Adrenal gland (tissue), 12 donors: Measurements from ENCODE around the gene ZFP1. TPM values are rescaled to one million over a fixed set of nuclear protein-coding genes. Genes with fewer than 3 reads are reported as not detected.

ENCODE experiments used
- DNase-seq, 7 donors: peaks; one replicate each; pipeline ENCODE4 v3.0.0-alpha.2; 2019 to 2020
- H3K27ac ChIP-seq, 5 donors: fragments of 200-600 bp; sonication (generic) in 4 of 5; 1 replicate in 3 of 5; 2 replicates in 2 of 5; pipeline versions ENCODE4 v1.5.1 to v1.8.0; 2016 to 2020; ENCODE audit warnings: mild to moderate bottlenecking in 1 of 5
- H3K27me3 ChIP-seq: fragments of 200-600 bp; 2 replicates; pipeline ENCODE4 v1.8.0; 2021
- H3K36me3 ChIP-seq, 2 donors: fragments of 200-600 bp; replicated peaks in 1 of 2; 1 replicate in 1 of 2; 2 replicates in 1 of 2; pipeline versions ENCODE4 v1.5.1 to v1.8.0; 2018 to 2022
- H3K4me1 ChIP-seq, 2 donors: fragments of 200-600 bp; replicated peaks in 1 of 2; 1 replicate in 1 of 2; 2 replicates in 1 of 2; pipeline versions ENCODE4 v1.5.1 to v1.8.0; 2018 to 2021
- H3K4me3 ChIP-seq, 4 donors: fragments of 200-600 bp; sonication (generic) in 3 of 4; one replicate each; pipeline ENCODE4 v1.5.1; 2016 to 2018
- H3K9me3 ChIP-seq, 3 donors: fragments of 200-600 bp; sonication (generic) in 1 of 3; replicated peaks in 1 of 3; 1 replicate in 2 of 3; 2 replicates in 1 of 3; pipeline versions ENCODE4 v1.5.1 to v1.8.0; 2016 to 2021
- CTCF ChIP-seq, 6 experiments: fragments of 450-650 bp in 4 of 6; fragments of 200-600 bp in 2 of 6; sonication (generic) in 1 of 6; IDR thresholded peaks; 1 replicate in 5 of 6; 2 replicates in 1 of 6; pipeline versions ENCODE4 v1.5.1 to v1.8.0; 2016 to 2021; ENCODE audit warnings: antibody characterized with exemption in 6 of 6, mild to moderate bottlenecking in 2 of 6, moderate library complexity in 1 of 6
- POLR2A ChIP-seq, 2 donors: fragments of 450-650 bp; IDR thresholded peaks; one replicate each; pipeline ENCODE4 v1.6.1; 2017; ENCODE audit warnings: antibody characterized with exemption in 2 of 2, mild to moderate bottlenecking in 2 of 2, moderate library complexity in 1 of 2
- WGBS, 4 donors: extraction: QIAGEN DNeasy Blood & Tissue Kit in 2 of 4; methylation state at CpG; one replicate each; pipeline versions ENCODE4 v1.1.5 to v1.1.7; 2013 to 2017; 5-methylcytosine and 5-hydroxymethylcytosine counted together
- intact Hi-C, 2 donors: fragments of 100-400 bp; cut with DNase I; formaldehyde crosslinking; loops; one replicate each; pipeline versions ENCODE4 v1.14.1 to v1.15.0; 2022 to 2023
- polyA plus RNA-seq, 3 donors: library from polyadenylated mRNA; stranded (reverse); fragments of 200-250 nt in 2 of 3; fragments of 350-450 nt in 1 of 3; fragmentation: Illumina TruSeq in 1 of 3; extraction: RNeasy Lipid Tissue Mini Kit (QIAGEN cat#74804) in 1 of 3; gene quantifications; one replicate each; pipeline ENCODE4 v1.2.3, GENCODE V29; 2013 to 2014
- total RNA-seq, 9 donors: library from RNA; depleted of rRNA in 4 of 9; stranded (reverse); fragments of >200 nt in 4 of 9; fragments of 120-200 nt in 1 of 9; fragmentation: NEBNext Ultra II Directional in 1 of 9; extraction: Animal tissue kit (Norgen Biotek cat#: 25700) in 1 of 9; gene quantifications; one replicate each; pipeline versions ENCODE4 v1.1.0 to v1.2.4, GENCODE V29; 2013 to 2023
- donor health status: healthy with polysubstance abuse.
- donor health status: Bipolar disorder and iron deficiency.
- donor health status: DM: yes; HTN: yes; CAD: no.
- donor health status: DM: no; HTN: no; CAD: no.
- donor health status: DM: no; HTN: no; CAD: no.
- donor health status: DM: yes; HTN: yes; CAD: no.

ZFP1 gene
- total and polyA plus RNA-seq, 12 donors = 4.5 to 15.1 (median 8.7) TPM

DNA sequence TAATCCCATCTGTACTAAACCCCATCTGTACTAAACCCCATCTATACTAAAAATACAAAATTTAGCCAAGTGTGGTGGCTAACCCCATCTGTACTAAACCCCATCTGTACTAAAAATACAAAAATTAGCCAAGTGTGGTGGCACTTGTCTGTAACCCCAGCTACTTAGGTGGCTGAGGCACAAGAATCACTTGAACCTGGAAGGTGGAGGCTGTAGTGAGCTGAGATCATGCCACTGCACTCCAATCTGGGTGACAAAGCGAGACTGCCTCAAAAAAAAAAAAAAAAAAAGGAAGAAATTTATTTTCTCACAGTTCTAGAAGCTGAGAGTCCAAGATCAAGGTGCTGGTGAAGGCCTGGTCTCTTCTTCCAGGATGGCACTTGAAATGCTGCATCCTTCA, 12.1 kb downstream of the ZFP1 start:
- no peaks in the 10 kb centered on the region for H3K27me3 ChIP-seq
- WGBS, 4 donors = 93 to 100% (median 97%) methylated on average over 1 of the region's 1 CpG
- DNase-seq = no peak
- H3K4me1 ChIP-seq = no peaks in the 10 kb centered on the region
- intact Hi-C loops = no loop called here
- no peak for TF ChIP-seq POLR2A (IDR thresholded peaks at IDR 0.05)
- TF ChIP-seq CTCF (IDR thresholded peaks at IDR 0.05) = no peak
- H3K36me3 ChIP-seq = no peaks in the 10 kb centered on the region
- H3K27ac ChIP-seq = no peak overlapping the region
- no peaks in the 10 kb centered on the region for H3K9me3 ChIP-seq
- no peak overlapping the region for H3K4me3 ChIP-seq

- WGBS, 4 donors = 93 to 98% (median 96%) methylated on average over 9 to 10 of the region's 10 CpGs
Observed at GRCh38 chr16:75169899-75170405, 21.6 kb downstream of the ZFP1 start.

DNA sequence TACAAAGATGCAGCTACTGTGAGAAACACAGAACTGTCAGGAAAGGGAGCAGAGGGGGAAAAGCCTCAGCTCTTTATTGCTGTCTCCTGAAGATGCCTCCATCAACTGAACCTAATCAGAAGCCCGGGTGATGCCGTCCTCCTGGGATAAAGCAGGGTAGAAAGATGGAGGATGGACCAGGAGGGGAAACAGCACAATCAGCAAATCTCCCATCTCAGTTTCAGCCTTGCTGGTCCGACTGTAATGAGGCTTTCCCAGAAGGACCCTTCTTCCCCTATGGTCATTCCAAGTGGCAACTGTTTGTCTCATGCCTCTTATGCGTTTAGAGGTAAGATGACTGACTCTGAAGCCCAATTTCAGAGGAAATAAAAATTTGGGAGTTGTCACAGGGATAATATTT, 24.3 kb downstream of the ZFP1 start:
- TF ChIP-seq POLR2A (IDR thresholded peaks at IDR 0.05) (no peak), CTCF (IDR thresholded peaks at IDR 0.05) (no peak)
- H3K27me3 ChIP-seq = no peaks in the 10 kb centered on the region
- no peak for DNase-seq
- peaks cover 0 to 21% of the 10 kb centered on the region in 2 donors for H3K36me3 ChIP-seq
- intact Hi-C loops = no loop called here
- H3K4me1 ChIP-seq = no peaks in the 10 kb centered on the region
- no peak overlapping the region for H3K27ac ChIP-seq
- peaks cover 0 to 33% (median 19%) of the 10 kb centered on the region in 3 donors for H3K9me3 ChIP-seq
- no peak overlapping the region for H3K4me3 ChIP-seq
- 97 to 100% (median 99%) methylated on average over 4 of the region's 4 CpGs for WGBS, 4 donors

More at GRCh38 chr16:75169899-75170405, 21.6 kb downstream of the ZFP1 start:
- H3K27me3 ChIP-seq = no peaks in the 10 kb centered on the region
- intact Hi-C loops = no loop called here
- TF ChIP-seq POLR2A (IDR thresholded peaks at IDR 0.05) (no peak), CTCF (IDR thresholded peaks at IDR 0.05) (no peak)
- H3K27ac ChIP-seq = no peak overlapping the region
- H3K4me3 ChIP-seq = no peak overlapping the region
- H3K4me1 ChIP-seq = no peaks in the 10 kb centered on the region
- DNase-seq = no peak
- H3K36me3 ChIP-seq = peaks cover 0 to 32% of the 10 kb centered on the region in 2 donors
- H3K9me3 ChIP-seq = peaks cover 0 to 26% (median 19%) of the 10 kb centered on the region in 3 donors

- Histone ChIP-seq H3K4me3 (no peak overlapping the region), H3K4me1 (no peaks in the 10 kb centered on the region), H3K9me3 (peaks cover 0 to 21% (median 12%) of the 10 kb centered on the region in 3 donors), H3K27me3 (no peaks in the 10 kb centered on the region), H3K36me3 (peaks cover 0 to under 1% of the 10 kb centered on the region in 2 donors), H3K27ac (no peak overlapping the region)
- DNase-seq = no peak
- intact Hi-C loops = no loop called here
- TF ChIP-seq CTCF (IDR thresholded peaks at IDR 0.05) (no peak), POLR2A (IDR thresholded peaks at IDR 0.05) (no peak)
- 83 to 100% (median 99%) methylated on average over 1 to 3 of the region's 3 CpGs for WGBS, 4 donors
Observed at GRCh38 chr16:75175074-75175473, 26.8 kb downstream of the ZFP1 start.
